ENCODE measurements around the gene DCAF7.

DNA sequence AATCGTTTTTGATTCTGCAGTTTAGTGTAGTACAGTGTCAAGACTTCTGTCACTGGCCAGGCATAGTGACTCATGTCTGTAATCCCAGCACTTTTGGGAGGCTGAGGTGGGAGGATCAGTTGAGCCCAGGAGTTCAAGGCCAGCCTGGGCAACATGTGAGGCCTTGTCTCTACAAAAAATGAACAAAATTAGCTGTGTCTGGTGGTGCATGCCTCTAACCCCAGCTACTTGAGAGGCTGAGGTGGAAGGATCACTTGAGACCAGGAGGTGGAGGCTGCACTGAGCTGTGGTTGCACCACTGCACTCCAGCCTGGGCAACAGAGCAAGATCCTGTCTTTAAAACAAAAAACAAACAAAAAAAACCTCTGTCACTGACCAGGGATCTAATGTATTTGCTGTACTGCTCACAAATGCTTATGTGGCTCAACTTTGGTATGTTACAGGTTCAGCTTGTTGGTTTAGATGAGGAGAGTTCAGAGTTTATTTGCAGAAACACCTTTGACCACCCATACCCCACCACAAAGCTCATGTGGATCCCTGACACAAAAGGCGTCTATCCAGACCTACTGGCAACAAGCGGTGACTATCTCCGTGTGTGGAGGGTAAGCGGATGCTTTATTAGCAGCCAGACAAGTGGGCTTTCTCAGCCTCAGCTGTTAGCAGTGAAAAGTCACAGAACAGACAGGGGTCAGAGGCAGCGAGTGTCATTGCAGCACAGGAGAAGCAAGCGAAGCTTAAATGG, 27.9 kb downstream of the DCAF7 start:
- TF ChIP-seq, protein P1, sequence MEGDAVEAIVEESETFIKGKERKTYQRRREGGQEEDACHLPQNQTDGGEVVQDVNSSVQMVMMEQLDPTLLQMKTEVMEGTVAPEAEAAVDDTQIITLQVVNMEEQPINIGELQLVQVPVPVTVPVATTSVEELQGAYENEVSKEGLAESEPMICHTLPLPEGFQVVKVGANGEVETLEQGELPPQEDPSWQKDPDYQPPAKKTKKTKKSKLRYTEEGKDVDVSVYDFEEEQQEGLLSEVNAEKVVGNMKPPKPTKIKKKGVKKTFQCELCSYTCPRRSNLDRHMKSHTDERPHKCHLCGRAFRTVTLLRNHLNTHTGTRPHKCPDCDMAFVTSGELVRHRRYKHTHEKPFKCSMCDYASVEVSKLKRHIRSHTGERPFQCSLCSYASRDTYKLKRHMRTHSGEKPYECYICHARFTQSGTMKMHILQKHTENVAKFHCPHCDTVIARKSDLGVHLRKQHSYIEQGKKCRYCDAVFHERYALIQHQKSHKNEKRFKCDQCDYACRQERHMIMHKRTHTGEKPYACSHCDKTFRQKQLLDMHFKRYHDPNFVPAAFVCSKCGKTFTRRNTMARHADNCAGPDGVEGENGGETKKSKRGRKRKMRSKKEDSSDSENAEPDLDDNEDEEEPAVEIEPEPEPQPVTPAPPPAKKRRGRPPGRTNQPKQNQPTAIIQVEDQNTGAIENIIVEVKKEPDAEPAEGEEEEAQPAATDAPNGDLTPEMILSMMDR (IDR thresholded peaks at IDR 0.05), result no peak
- TF ChIP-seq POLR2AphosphoS5 (IDR thresholded peaks at IDR 0.05), result no peak
